Ovary (tissue), 9 donors: ENCODE data around the gene GOLGA1. TPM values are rescaled to one million over a fixed set of nuclear protein-coding genes. Genes with fewer than 3 reads are reported as not detected.

Source experiments
- DNase-seq, 5 donors: peaks; one replicate each; pipeline ENCODE4 v3.0.0-alpha.2; 2019 to 2020
- H3K27ac ChIP-seq, 2 donors: fragments of 200-600 bp; one replicate each; pipeline versions ENCODE4 v1.5.1 to v1.8.0; 2019 to 2022
- H3K27me3 ChIP-seq: fragments of 200-600 bp; one replicate; pipeline ENCODE4 v1.8.0; 2022
- H3K36me3 ChIP-seq: fragments of 200-600 bp; sonication (generic); one replicate; pipeline ENCODE4 v1.5.1; 2019
- H3K4me1 ChIP-seq: one replicate; pipeline ENCODE4 v1.8.1; 2013; ENCODE audit warnings: mild to moderate bottlenecking, moderate library complexity; ENCODE audit not compliant: insufficient read depth
- H3K4me3 ChIP-seq: fragments of 200-600 bp; sonication (generic); one replicate; pipeline ENCODE4 v1.5.1; 2017
- H3K9me3 ChIP-seq, 2 donors: fragments of 200-600 bp in 1 of 2; sonication (generic) in 1 of 2; one replicate each; pipeline versions ENCODE4 v1.5.1 to v1.8.1; 2013 to 2019; ENCODE audit warnings: mild to moderate bottlenecking in 1 of 2, moderate library complexity in 1 of 2
- EP300 ChIP-seq: sonication (generic); formaldehyde crosslinking; IDR thresholded peaks from one replicate; pipeline ENCODE4 v1.6.1; 2017; ENCODE audit warnings: antibody characterized with exemption
- POLR2A ChIP-seq: fragments of 450-650 bp; IDR thresholded peaks from one replicate; pipeline ENCODE4 v1.6.1; 2017; ENCODE audit warnings: antibody characterized with exemption, mild to moderate bottlenecking, moderate library complexity
- WGBS, 3 donors: extraction: QIAGEN DNeasy Blood & Tissue Kit in 1 of 3; methylation state at CpG; one replicate each; pipeline versions ENCODE4 v1.1.5 to v1.1.7; 2013 to 2017; 5-methylcytosine and 5-hydroxymethylcytosine counted together
- intact Hi-C, 4 donors: fragments of 100-400 bp; cut with DNase I; formaldehyde crosslinking; loops; one replicate each; pipeline versions ENCODE4 v1.11.0 to v1.15.1; 2022 to 2023
- polyA plus RNA-seq, 2 donors: library from polyadenylated mRNA; stranded (reverse); fragments of 200-250 nt in 1 of 2; fragments of 350-450 nt in 1 of 2; fragmentation: Illumina TruSeq in 1 of 2; extraction: RNeasy Lipid Tissue Mini Kit (QIAGEN cat#74804) in 1 of 2; gene quantifications; one replicate each; pipeline ENCODE4 v1.2.3, GENCODE V29; 2013 to 2014
- total RNA-seq, 7 donors: library from RNA; depleted of rRNA in 2 of 7; stranded (reverse); fragments of >200 nt in 2 of 7; fragmentation: NEBNext Ultra II Directional in 3 of 7; extraction: Animal tissue kit (Norgen Biotek cat#: 25700) in 3 of 7; gene quantifications; one replicate each; pipeline versions ENCODE4 v1.1.0 to v1.2.4, GENCODE V29; 2016 to 2023
- TF ChIP-seq, protein P1 (sequence below), 3 donors: fragments of 450-650 bp in 2 of 3; fragments of 200-600 bp in 1 of 3; IDR thresholded peaks; one replicate each; pipeline versions ENCODE4 v1.5.1 to v1.8.0; 2016 to 2022; ENCODE audit warnings: antibody characterized with exemption in 3 of 3, mild to moderate bottlenecking in 1 of 3
- donor health status: DM: no; HTN: no; CAD: no; lungs with moderate emphysema.
- donor health status: DM: no; HTN: no; CAD: no.
- donor health status: Bipolar disorder and iron deficiency.
- donor health status: DM: yes; HTN: yes; CAD: no.
- donor health status: DM: no; HTN: no; CAD: no.
- donor health status: DM: yes; HTN: yes; CAD: no.

Gene GOLGA1
- total and polyA plus RNA-seq, 9 donors, result 7.6 to 26.8 (median 15.4) TPM

DNA sequence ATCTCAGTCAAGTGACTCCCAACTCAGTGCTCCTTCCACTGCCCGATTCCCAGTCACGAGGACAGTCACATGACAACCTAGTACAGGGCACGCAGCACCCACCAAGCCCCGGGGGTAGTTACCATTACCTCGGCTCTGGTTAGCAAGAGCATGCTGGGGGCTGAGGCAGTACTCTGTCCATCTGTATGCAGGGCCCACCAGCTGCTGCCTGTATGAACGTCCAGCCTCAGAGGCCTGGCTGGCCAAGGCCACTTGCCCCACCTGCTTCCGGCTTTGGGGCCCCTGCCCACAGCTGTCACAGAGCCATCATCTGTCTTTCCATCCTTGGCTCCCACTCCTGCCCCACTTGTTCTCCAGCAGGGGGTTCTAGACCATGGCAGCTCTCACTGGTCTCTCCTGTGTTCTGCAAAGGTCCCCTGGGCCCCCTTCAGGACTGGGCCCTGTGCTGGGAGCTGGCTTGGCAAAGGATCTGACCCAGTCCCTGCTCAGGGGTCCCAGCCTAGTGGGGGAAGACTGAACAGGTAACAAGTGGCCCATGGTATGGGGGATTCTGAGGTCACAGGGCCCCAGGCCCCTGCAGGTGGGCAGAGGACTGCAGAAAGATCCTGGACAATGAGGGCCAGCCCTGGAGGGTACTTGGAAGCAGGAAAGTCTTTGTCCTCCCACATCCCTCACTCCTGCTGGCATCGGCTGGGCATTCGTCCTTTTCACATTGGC, 82.4 kb downstream of the GOLGA1 start:
- DNase-seq, result no peak
- Histone ChIP-seq H3K4me1 (peaks cover 6% of the 10 kb centered on the region), H3K4me3 (no peak overlapping the region), H3K27me3 (no peaks in the 10 kb centered on the region), H3K9me3 (no peaks in the 10 kb centered on the region), H3K36me3 (no peaks in the 10 kb centered on the region), H3K27ac (no peak overlapping the region)
- 53 to 66% (median 63%) methylated on average over 9 of the region's 9 CpGs for WGBS, 3 donors
- intact Hi-C loops, result loop anchor here in 1 of 4 donors (10.0 kb wide), 1 partner anchor 244 kb away; no protein-coding TSS in a partner anchor
- TF ChIP-seq, protein P1, sequence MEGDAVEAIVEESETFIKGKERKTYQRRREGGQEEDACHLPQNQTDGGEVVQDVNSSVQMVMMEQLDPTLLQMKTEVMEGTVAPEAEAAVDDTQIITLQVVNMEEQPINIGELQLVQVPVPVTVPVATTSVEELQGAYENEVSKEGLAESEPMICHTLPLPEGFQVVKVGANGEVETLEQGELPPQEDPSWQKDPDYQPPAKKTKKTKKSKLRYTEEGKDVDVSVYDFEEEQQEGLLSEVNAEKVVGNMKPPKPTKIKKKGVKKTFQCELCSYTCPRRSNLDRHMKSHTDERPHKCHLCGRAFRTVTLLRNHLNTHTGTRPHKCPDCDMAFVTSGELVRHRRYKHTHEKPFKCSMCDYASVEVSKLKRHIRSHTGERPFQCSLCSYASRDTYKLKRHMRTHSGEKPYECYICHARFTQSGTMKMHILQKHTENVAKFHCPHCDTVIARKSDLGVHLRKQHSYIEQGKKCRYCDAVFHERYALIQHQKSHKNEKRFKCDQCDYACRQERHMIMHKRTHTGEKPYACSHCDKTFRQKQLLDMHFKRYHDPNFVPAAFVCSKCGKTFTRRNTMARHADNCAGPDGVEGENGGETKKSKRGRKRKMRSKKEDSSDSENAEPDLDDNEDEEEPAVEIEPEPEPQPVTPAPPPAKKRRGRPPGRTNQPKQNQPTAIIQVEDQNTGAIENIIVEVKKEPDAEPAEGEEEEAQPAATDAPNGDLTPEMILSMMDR (IDR thresholded peaks at IDR 0.05), result no peak
- TF ChIP-seq EP300 (no peak), POLR2A (no peak)

- H3K9me3 ChIP-seq, result no peaks in the 10 kb centered on the region
- H3K27me3 ChIP-seq, result no peaks in the 10 kb centered on the region
- no peak overlapping the region for H3K4me3 ChIP-seq
- no peak for DNase-seq
- WGBS, 3 donors, result 75 to 80% (median 79%) methylated on average over 24 of the region's 24 CpGs
- H3K27ac ChIP-seq, result no peak overlapping the region
- no peaks in the 10 kb centered on the region for H3K36me3 ChIP-seq
- intact Hi-C loops, result loop anchor here in 1 of 4 donors (10.0 kb wide), 1 partner anchor 243 kb away; no protein-coding TSS in a partner anchor
- H3K4me1 ChIP-seq, result peaks cover 9% of the 10 kb centered on the region
- TF ChIP-seq POLR2A (no peak), EP300 (no peak)
- TF ChIP-seq, protein P1 (IDR thresholded peaks at IDR 0.05), result no peak
These were observed 83.2 kb downstream of the GOLGA1 start for GRCh38 chr9:124857533-124858162.

- TF ChIP-seq, protein P1 (IDR thresholded peaks at IDR 0.05), result no peak
- no peak for TF ChIP-seq POLR2A
- TF ChIP-seq EP300, result no peak
- H3K27me3 ChIP-seq, result no peaks in the 10 kb centered on the region
- intact Hi-C loops, result loop anchor here in 1 of 4 donors (10.0 kb wide), 1 partner anchor 241 kb away; no protein-coding TSS in a partner anchor
- H3K36me3 ChIP-seq, result no peaks in the 10 kb centered on the region
- H3K9me3 ChIP-seq, result no peaks in the 10 kb centered on the region
- DNase-seq, result no peak
- H3K4me1 ChIP-seq, result peaks cover 10% of the 10 kb centered on the region
- no peak overlapping the region for H3K4me3 ChIP-seq
- H3K27ac ChIP-seq, result no peak overlapping the region
- WGBS, 3 donors, result 47 to 56% (median 47%) methylated on average over 14 to 16 of the region's 16 CpGs
These were observed 84.7 kb downstream of the GOLGA1 start for GRCh38 chr9:124855944-124856765.

GRCh38 chr9:124855566-124855943, 85.3 kb downstream of the GOLGA1 start:
- H3K4me3 ChIP-seq, result no peak overlapping the region
- intact Hi-C loops, result loop anchor here in 1 of 4 donors (10.0 kb wide), 1 partner anchor 241 kb away; no protein-coding TSS in a partner anchor
- H3K27me3 ChIP-seq, result no peaks in the 10 kb centered on the region
- 74 to 78% (median 78%) methylated on average over 18 of the region's 18 CpGs for WGBS, 3 donors
- H3K27ac ChIP-seq, result no peak overlapping the region
- H3K9me3 ChIP-seq, result no peaks in the 10 kb centered on the region
- DNase-seq, result no peak
- H3K4me1 ChIP-seq, result peaks cover 6% of the 10 kb centered on the region
- H3K36me3 ChIP-seq, result no peaks in the 10 kb centered on the region
- TF ChIP-seq EP300, result no peak
- TF ChIP-seq, protein P1 (IDR thresholded peaks at IDR 0.05), result no peak
- TF ChIP-seq POLR2A, result no peak
